HepG2 (cell line): ENCODE data around the gene GLRX2. TPM values are rescaled to one million over a fixed set of nuclear protein-coding genes. Genes with fewer than 3 reads are reported as not detected.

Source experiments
- GATA4 ChIP-seq: sonication (generic); IDR thresholded peaks from 2 replicates; pipeline ENCODE4 v1.6.1; 2016; ENCODE audit warnings: antibody characterized with exemption, low read depth, borderline replicate concordance
- HNRNPK ChIP-seq: fragments of 200-400 bp; formaldehyde crosslinking; IDR thresholded peaks from 2 replicates; pipeline ENCODE4 v1.6.1; 2018; ENCODE audit warnings: low read length, low read depth, moderate library complexity, mild to moderate bottlenecking; ENCODE audit not compliant: poor library complexity, severe bottlenecking
- JUN ChIP-seq: sonication (generic); formaldehyde crosslinking; IDR thresholded peaks from 2 replicates; pipeline ENCODE4 v1.4.0; 2020; ENCODE audit warnings: mild to moderate bottlenecking, missing genetic modification reagents
- NR2F2 ChIP-seq: IDR thresholded peaks from 2 replicates; pipeline ENCODE4 v1.6.1; 2012; ENCODE audit warnings: low read depth, inconsistent platforms, borderline replicate concordance
- POLR2AphosphoS2 ChIP-seq: IDR thresholded peaks from 2 replicates; pipeline ENCODE4 v1.6.1; 2011; ENCODE audit warnings: low read depth, low read length, improper control_type of control experiment
- SALL1 ChIP-seq: sonication (generic); formaldehyde crosslinking; IDR thresholded peaks from 2 replicates; pipeline ENCODE4 v1.8.0; 2022; ENCODE audit warnings: mild to moderate bottlenecking, missing genetic modification reagents
- SNRNP70 ChIP-seq: fragments of 200-400 bp; formaldehyde crosslinking; IDR thresholded peaks from 2 replicates; pipeline ENCODE4 v1.6.1; 2017; ENCODE audit warnings: mild to moderate bottlenecking, low read depth, low read length, moderate library complexity
- SRSF1 ChIP-seq: fragments of 200-400 bp; formaldehyde crosslinking; optimal IDR thresholded peaks from 2 replicates; pipeline ENCODE3; 2017; ENCODE audit warnings: mild to moderate bottlenecking, low read depth, low read length, moderate library complexity
- ZNF282 ChIP-seq: fragments of 450-650 bp; IDR thresholded peaks from 2 replicates; pipeline ENCODE4 v1.6.1; 2018; ENCODE audit not compliant: partially characterized antibody
- ZNF383 ChIP-seq: sonication (generic); formaldehyde crosslinking; IDR thresholded peaks from 2 replicates; pipeline ENCODE4 v1.4.0; 2020; ENCODE audit warnings: missing genetic modification reagents, mild to moderate bottlenecking, borderline replicate concordance
- ZSCAN20 ChIP-seq: sonication (generic); formaldehyde crosslinking; IDR thresholded peaks from 2 replicates; pipeline ENCODE4 v1.4.0; 2020; ENCODE audit warnings: missing genetic modification reagents, mild to moderate bottlenecking, borderline replicate concordance
- polyA plus RNA-seq, 8 experiments: library from polyadenylated mRNA; depleted of rRNA in 3 of 8; stranded (reverse) in 7 of 8; unstranded in 1 of 8; fragments of >200 nt; fragmentation: Illumina TruSeq in 4 of 8; extraction: Trizol in 4 of 8; gene quantifications; 2 replicates each; pipeline versions ENCODE4 v1.2.1 to v1.2.3, GENCODE V29; 2011 to 2016; ENCODE audit warnings: low read depth in 4 of 8, missing spikeins in 1 of 8, mixed read lengths in 1 of 8; ENCODE audit not compliant: insufficient read depth in 1 of 8
- total RNA-seq, 5 experiments: library from RNA; depleted of rRNA; stranded (reverse); fragments of >200 nt; fragmentation: Illumina TruSeq; extraction: Trizol; gene quantifications; 2 replicates each; pipeline ENCODE4 v1.2.3, GENCODE V29; 2016; ENCODE audit warnings: low read depth in 1 of 5
- TF ChIP-seq, protein P1 (sequence below): IDR thresholded peaks from 2 replicates; pipeline ENCODE4 v1.6.1; 2016; ENCODE audit warnings: mild to moderate bottlenecking
- TF ChIP-seq, protein P2 (sequence below): sonication (generic); formaldehyde crosslinking; IDR thresholded peaks from 2 replicates; pipeline ENCODE4 v1.5.1; 2020; ENCODE audit warnings: missing genetic modification reagents, mild to moderate bottlenecking, borderline replicate concordance
- TF ChIP-seq, protein P3 (sequence below): sonication (generic); formaldehyde crosslinking; IDR thresholded peaks from 2 replicates; pipeline ENCODE4 v1.8.0; 2022; ENCODE audit warnings: missing genetic modification reagents, mild to moderate bottlenecking, inconsistent platforms, borderline replicate concordance
- TF ChIP-seq, protein P4 (sequence below): sonication (generic); formaldehyde crosslinking; IDR thresholded peaks from one replicate; pipeline ENCODE4 v1.5.1; 2020; ENCODE audit warnings: mild to moderate bottlenecking, missing genetic modification reagents; ENCODE audit errors: not compliant biosample characterization
- TF ChIP-seq, protein P5 (sequence below): sonication (generic); formaldehyde crosslinking; IDR thresholded peaks from 2 replicates; pipeline ENCODE4 v1.8.0; 2022; ENCODE audit warnings: mild to moderate bottlenecking, missing genetic modification reagents, moderate library complexity

GLRX2 gene
- total and polyA plus RNA-seq, 2 of the 13 experiments (the other 11 are each of a cell fraction or from before 2014, with no cell fraction given) = 11.9 to 39.0 TPM

DNA sequence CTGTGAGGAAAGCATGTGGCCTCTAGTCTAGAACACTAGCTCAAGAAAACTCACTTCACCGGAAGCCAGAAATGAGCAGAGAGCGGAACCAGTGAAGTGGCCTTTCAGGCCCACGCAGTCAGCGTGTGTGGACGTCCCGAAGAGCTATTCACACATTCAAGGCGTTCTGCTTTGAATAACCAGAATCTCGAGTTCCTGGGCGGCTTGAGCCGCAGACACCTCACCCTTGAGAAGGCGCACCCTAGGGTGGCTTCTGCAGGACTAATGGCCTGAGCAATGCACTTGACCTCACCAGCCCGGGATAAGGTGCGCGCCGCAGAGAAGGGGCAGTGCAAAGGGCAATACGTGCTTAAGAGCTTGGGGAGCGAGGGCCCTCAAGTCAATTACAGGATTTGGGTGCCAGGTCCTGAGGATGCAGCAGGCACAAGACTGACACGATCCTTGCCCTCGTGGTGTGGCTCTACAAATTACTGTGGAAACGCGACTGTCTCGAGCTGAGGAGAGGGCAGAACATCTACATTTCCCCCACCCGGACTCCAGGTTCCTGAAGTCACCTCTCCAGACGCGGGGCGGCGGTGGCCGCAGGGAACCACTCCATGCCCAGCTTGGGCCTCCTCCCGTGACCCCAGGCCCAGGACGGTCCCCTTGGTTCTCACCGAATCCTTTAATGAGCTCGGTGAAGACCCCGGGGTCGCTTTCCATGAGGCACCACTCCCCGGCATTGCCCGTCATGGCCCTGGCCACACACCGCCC lies 46.5 kb downstream of the GLRX2 start (continued):
- TF ChIP-seq, protein P1, sequence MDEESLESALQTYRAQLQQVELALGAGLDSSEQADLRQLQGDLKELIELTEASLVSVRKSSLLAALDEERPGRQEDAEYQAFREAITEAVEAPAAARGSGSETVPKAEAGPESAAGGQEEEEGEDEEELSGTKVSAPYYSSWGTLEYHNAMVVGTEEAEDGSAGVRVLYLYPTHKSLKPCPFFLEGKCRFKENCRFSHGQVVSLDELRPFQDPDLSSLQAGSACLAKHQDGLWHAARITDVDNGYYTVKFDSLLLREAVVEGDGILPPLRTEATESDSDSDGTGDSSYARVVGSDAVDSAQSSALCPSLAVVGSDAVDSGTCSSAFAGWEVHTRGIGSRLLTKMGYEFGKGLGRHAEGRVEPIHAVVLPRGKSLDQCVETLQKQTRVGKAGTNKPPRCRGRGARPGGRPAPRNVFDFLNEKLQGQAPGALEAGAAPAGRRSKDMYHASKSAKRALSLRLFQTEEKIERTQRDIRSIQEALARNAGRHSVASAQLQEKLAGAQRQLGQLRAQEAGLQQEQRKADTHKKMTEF = no peak
- TF ChIP-seq ZSCAN20 (0 out of 2 replicates have a peak, but pooled peaks have one; percentile 82), JUN (CRISPR knock-in tag) (no peak), SRSF1 (no peak), SALL1 (peak; percentile 14; the same call in 1 of the 2 replicates), GATA4 (no peak), HNRNPK (no peak), NR2F2 (no peak), POLR2AphosphoS2 (no peak), ZNF282 (no peak), ZNF383 (CRISPR knock-in tag) (peak; percentile 94; the same call in 1 of the 2 replicates), SNRNP70 (no peak)
- TF ChIP-seq, protein P2, sequence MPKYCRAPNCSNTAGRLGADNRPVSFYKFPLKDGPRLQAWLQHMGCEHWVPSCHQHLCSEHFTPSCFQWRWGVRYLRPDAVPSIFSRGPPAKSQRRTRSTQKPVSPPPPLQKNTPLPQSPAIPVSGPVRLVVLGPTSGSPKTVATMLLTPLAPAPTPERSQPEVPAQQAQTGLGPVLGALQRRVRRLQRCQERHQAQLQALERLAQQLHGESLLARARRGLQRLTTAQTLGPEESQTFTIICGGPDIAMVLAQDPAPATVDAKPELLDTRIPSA = peak; percentile 75; the same call in 1 of the 2 replicates
- TF ChIP-seq, protein P3, sequence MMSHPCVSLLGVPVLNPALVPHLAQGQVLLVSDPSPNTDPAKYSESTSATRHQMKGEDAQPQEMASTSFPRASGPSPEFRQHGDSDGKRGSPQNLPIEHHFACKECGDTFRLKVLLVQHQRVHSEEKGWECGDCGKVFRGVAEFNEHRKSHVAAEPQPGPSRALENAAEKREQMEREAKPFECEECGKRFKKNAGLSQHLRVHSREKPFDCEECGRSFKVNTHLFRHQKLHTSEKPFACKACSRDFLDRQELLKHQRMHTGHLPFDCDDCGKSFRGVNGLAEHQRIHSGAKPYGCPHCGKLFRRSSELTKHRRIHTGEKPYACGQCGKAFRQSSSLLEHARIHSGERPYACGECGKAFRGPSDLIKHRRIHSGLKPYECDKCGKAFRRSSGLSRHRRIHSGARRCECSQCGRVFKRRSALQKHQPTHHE (CRISPR knock-in tag) = no peak
- TF ChIP-seq, protein P4, sequence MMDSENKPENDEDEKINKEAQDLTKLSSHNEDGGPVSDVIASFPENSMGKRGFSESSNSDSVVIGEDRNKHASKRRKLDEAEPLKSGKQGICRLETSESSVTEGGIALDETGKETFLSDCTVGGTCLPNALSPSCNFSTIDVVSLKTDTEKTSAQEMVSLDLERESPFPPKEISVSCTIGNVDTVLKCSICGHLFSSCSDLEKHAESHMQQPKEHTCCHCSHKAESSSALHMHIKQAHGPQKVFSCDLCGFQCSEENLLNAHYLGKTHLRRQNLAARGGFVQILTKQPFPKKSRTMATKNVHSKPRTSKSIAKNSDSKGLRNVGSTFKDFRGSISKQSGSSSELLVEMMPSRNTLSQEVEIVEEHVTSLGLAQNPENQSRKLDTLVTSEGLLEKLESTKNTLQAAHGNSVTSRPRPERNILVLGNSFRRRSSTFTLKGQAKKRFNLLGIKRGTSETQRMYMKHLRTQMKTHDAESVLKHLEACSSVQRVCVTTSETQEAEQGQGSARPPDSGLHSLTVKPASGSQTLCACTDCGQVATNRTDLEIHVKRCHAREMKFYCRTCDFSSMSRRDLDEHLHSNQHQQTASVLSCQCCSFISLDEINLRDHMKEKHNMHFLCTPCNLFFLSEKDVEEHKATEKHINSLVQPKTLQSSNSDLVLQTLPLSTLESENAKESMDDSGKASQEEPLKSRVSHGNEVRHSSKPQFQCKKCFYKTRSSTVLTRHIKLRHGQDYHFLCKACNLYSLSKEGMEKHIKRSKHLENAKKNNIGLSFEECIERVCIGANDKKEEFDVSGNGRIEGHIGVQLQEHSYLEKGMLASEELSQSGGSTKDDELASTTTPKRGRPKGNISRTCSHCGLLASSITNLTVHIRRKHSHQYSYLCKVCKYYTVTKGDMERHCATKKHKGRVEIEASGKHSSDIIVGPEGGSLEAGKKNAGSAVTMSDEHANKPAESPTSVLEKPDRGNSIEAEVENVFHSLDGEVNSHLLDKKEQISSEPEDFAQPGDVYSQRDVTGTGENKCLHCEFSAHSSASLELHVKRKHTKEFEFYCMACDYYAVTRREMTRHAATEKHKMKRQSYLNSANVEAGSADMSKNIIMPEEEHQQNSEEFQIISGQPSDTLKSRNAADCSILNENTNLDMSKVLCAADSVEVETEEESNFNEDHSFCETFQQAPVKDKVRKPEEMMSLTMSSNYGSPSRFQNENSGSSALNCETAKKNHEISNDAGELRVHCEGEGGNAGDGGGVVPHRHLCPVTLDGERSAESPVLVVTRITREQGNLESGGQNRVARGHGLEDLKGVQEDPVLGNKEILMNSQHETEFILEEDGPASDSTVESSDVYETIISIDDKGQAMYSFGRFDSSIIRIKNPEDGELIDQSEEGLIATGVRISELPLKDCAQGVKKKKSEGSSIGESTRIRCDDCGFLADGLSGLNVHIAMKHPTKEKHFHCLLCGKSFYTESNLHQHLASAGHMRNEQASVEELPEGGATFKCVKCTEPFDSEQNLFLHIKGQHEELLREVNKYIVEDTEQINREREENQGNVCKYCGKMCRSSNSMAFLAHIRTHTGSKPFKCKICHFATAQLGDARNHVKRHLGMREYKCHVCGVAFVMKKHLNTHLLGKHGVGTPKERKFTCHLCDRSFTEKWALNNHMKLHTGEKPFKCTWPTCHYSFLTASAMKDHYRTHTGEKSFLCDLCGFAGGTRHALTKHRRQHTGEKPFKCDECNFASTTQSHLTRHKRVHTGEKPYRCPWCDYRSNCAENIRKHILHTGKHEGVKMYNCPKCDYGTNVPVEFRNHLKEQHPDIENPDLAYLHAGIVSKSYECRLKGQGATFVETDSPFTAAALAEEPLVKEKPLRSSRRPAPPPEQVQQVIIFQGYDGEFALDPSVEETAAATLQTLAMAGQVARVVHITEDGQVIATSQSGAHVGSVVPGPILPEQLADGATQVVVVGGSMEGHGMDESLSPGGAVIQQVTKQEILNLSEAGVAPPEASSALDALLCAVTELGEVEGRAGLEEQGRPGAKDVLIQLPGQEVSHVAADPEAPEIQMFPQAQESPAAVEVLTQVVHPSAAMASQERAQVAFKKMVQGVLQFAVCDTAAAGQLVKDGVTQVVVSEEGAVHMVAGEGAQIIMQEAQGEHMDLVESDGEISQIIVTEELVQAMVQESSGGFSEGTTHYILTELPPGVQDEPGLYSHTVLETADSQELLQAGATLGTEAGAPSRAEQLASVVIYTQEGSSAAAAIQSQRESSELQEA (CRISPR knock-in tag) = no peak
- TF ChIP-seq, protein P5, sequence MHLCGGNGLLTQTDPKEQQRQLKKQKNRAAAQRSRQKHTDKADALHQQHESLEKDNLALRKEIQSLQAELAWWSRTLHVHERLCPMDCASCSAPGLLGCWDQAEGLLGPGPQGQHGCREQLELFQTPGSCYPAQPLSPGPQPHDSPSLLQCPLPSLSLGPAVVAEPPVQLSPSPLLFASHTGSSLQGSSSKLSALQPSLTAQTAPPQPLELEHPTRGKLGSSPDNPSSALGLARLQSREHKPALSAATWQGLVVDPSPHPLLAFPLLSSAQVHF = no peak
